A673 (cell line): ENCODE results near the gene ZIM2. TPM values are rescaled to one million over a fixed set of nuclear protein-coding genes. Genes with fewer than 3 reads are reported as not detected.

Experiments
- BruUV-seq: library from RNA; stranded (reverse); fragments of 400-500 nt; replicated peaks from 2 replicates; lab custom pipeline; 2021; lab: Mats Ljungman, UMichigan
- CTCF ChIA-PET: fragments of 300-600 bp; sonication (Branson Sonifier 250); formaldehyde crosslinking; loops from one replicate; lab custom pipeline; 2022; ENCODE audit warnings: antibody characterized with exemption; lab: Charles Lee
- POLR2A ChIA-PET: fragments of 300-600 bp; sonication (Branson Sonifier 250); formaldehyde crosslinking; loops from one replicate; lab custom pipeline; 2022; ENCODE audit warnings: antibody characterized with exemption; ENCODE audit not compliant: low non-redundant PET; lab: Charles Lee
- DNase-seq: peaks from one replicate; pipeline ENCODE4 v3.0.0-alpha.2; 2015; ENCODE audit warnings: low spot score
- H3K27ac ChIP-seq: fragments of 200-600 bp; sonication (generic); 2 replicates; pipeline ENCODE4 v1.5.1; 2016; ENCODE audit warnings: mixed run types, low read depth, mild to moderate bottlenecking, mixed read lengths, antibody characterized with exemption, low read length; ENCODE audit not compliant: poor library complexity, severe bottlenecking
- H3K27me3 ChIP-seq: fragments of 200-600 bp; sonication (generic); replicated peaks from 2 replicates; pipeline ENCODE4 v1.6.1; 2017; ENCODE audit warnings: mixed run types, low read depth, mild to moderate bottlenecking, mixed read lengths, antibody characterized with exemption, low read length; ENCODE audit not compliant: insufficient read depth, poor library complexity
- H3K36me3 ChIP-seq: fragments of 200-600 bp; sonication (generic); 2 replicates; pipeline ENCODE4 v1.6.1; 2016; ENCODE audit warnings: mixed run types, mild to moderate bottlenecking, mixed read lengths, antibody characterized with exemption, low read length; ENCODE audit not compliant: insufficient read depth, poor library complexity, severe bottlenecking
- H3K4me1 ChIP-seq: fragments of 200-600 bp; sonication (generic); 2 replicates; pipeline ENCODE4 v1.6.1; 2017; ENCODE audit warnings: mixed run types, mild to moderate bottlenecking, mixed read lengths, antibody characterized with exemption, low read length; ENCODE audit not compliant: insufficient read depth, poor library complexity, severe bottlenecking
- H3K4me3 ChIP-seq: fragments of 200-600 bp; sonication (generic); 2 replicates; pipeline ENCODE4 v1.5.1; 2016; ENCODE audit warnings: low read depth, mixed run types, mild to moderate bottlenecking, mixed read lengths, low read length; ENCODE audit not compliant: poor library complexity, severe bottlenecking
- H3K9me3 ChIP-seq: fragments of 200-600 bp; sonication (generic); 2 replicates; pipeline ENCODE4 v1.6.1; 2016; ENCODE audit warnings: mixed run types, low read depth, mild to moderate bottlenecking, mixed read lengths, antibody characterized with exemption, low read length; ENCODE audit not compliant: poor library complexity, severe bottlenecking
- CTCF ChIP-seq: fragments of 300-800, 200-600 bp; sonication (generic); conservative IDR thresholded peaks from 2 replicates; pipeline ENCODE4 v1.5.1; 2017; ENCODE audit warnings: low read depth, mild to moderate bottlenecking, antibody characterized with exemption, low read length, moderate library complexity, mixed read lengths
- EZH2 ChIP-seq: fragments of 200-600 bp; sonication (generic); IDR thresholded peaks from 2 replicates; pipeline ENCODE4 v1.6.1; 2017; ENCODE audit warnings: borderline replicate concordance, low read depth, mild to moderate bottlenecking, mixed read lengths, antibody characterized with exemption, low read length; ENCODE audit not compliant: poor library complexity, severe bottlenecking
- intact Hi-C: fragments of 100-400 bp; cut with micrococcal nuclease; formaldehyde crosslinking; loops from one replicate; pipeline ENCODE4 v1.10.0; 2022; ENCODE audit not compliant: unreplicated experiment
- total RNA-seq: library from RNA; stranded (reverse); gene quantifications from 2 replicates; pipeline ENCODE4 v1.2.3, GENCODE V29; 2021

The ZIM2 gene
- total RNA-seq, 1 experiment from 2014 or later: 4.6 TPM

GRCh38 chr19:56732976-56733375 is 107.5 kb downstream of the ZIM2 start:
- TF ChIP-seq CTCF (no peak), EZH2 (no peak)
- H3K9me3 ChIP-seq: no peaks in the 10 kb centered on the region
- BruUV-seq: no TSS peak

GRCh38 chr19:56727677-56728076 is 112.8 kb downstream of the ZIM2 start:
- no peaks in the 10 kb centered on the region for H3K9me3 ChIP-seq

More at GRCh38 chr19:56732976-56733375, 107.5 kb downstream of the ZIM2 start:
- H3K4me1 ChIP-seq: no peaks in the 10 kb centered on the region
- CTCF ChIA-PET: interaction anchor here (0.5 kb wide), 1 partner anchor 337 kb away, joined by 3 read pairs; no protein-coding TSS in a partner anchor
- POLR2A ChIA-PET: no interaction called here
- no peak overlapping the region for H3K4me3 ChIP-seq
- H3K36me3 ChIP-seq: no peaks in the 10 kb centered on the region
- intact Hi-C loops: no loop called here
- peak; percentile 19 for DNase-seq
- H3K27me3 ChIP-seq: no peaks in the 10 kb centered on the region
- no peak overlapping the region for H3K27ac ChIP-seq

GRCh38 chr19:56725829-56726424 is 114.6 kb downstream of the ZIM2 start:
- DNase-seq: peak; percentile 41
- H3K9me3 ChIP-seq: no peaks in the 10 kb centered on the region
- H3K36me3 ChIP-seq: no peaks in the 10 kb centered on the region
- no TSS peak for BruUV-seq
- intact Hi-C loops: loop anchor here (5.0 kb wide), 1 partner anchor 371 kb away; no protein-coding TSS in a partner anchor
- TF ChIP-seq EZH2 (no peak), CTCF (peak; percentile 63)
- POLR2A ChIA-PET: no interaction called here
- H3K4me1 ChIP-seq: no peaks in the 10 kb centered on the region
- no peak overlapping the region for H3K27ac ChIP-seq
- H3K4me3 ChIP-seq: no peak overlapping the region
- CTCF ChIA-PET: interaction anchor here (0.7 kb wide), 1 partner anchor 379 kb away, joined by 4 read pairs; no protein-coding TSS in a partner anchor
- no peaks in the 10 kb centered on the region for H3K27me3 ChIP-seq

More at GRCh38 chr19:56727677-56728076, 112.8 kb downstream of the ZIM2 start:
- no peaks in the 10 kb centered on the region for H3K36me3 ChIP-seq
- no TSS peak for BruUV-seq
- H3K4me1 ChIP-seq: no peaks in the 10 kb centered on the region
- intact Hi-C loops: loop anchor here (5.0 kb wide), 1 partner anchor 370 kb away; no protein-coding TSS in a partner anchor
- H3K27ac ChIP-seq: no peak overlapping the region
- no peak for TF ChIP-seq CTCF
- TF ChIP-seq EZH2: no peak
- ChIA-PET CTCF (no interaction called here), POLR2A (no interaction called here)
- no peak for DNase-seq
- no peaks in the 10 kb centered on the region for H3K27me3 ChIP-seq
- no peak overlapping the region for H3K4me3 ChIP-seq

Other genes starting within 250 kb of the ZIM2 start
- 12.6 and 13.7 TPM in 2 replicates for gene ZNF71, start 245.4 kb downstream of the ZIM2 start, total RNA-seq
- gene SMIM17, start 197.6 kb downstream of the ZIM2 start, total RNA-seq: 0.52 and 0.76 TPM in 2 replicates
- 3.2 and 4.6 TPM in 2 replicates for gene ZNF835, start 169.0 kb downstream of the ZIM2 start, total RNA-seq
- gene PEG3, start within 50 bp of the ZIM2 start, total RNA-seq: 282 and 353 TPM in 2 replicates